Head of caudate nucleus (tissue), 42 donors: ENCODE measurements around the gene NIFK.
"Not testable (repeated sequence)": the region's sequence is repeated elsewhere in the genome, so short reads cannot be mapped to it uniquely, and the experiment has no call there.

Experiments
- DNase-seq, 42 donors: peaks; one replicate each; pipeline versions ENCODE4 v3.0.0 to v3.0.0-alpha.2; 2020 to 2021; ENCODE audit warnings: mixed read lengths in 7 of 42
- intact Hi-C: fragments of 100-400 bp; cut with DNase I; formaldehyde crosslinking; loops from one replicate; pipeline ENCODE4 v1.15.0; 2022

The NIFK gene

GRCh38 chr2:121736140-121736461 lies 574 bp downstream of the NIFK start:
- DNase-seq: peak in 3 of 42 donors; percentile 13 to 41 (median 18)
- intact Hi-C loops: loop anchor here (10.0 kb wide), 1 partner anchor 201 kb away; the partner anchor contains the start of gene RNU4ATAC

GRCh38 chr2:121735518-121736074 lies 1.1 kb downstream of the NIFK start:
- peak in 2 of 42 donors; percentile 36 to 42 for DNase-seq
- intact Hi-C loops: loop anchor here (10.0 kb wide), 1 partner anchor 201 kb away; the partner anchor contains the start of gene RNU4ATAC

GRCh38 chr2:121734544-121734943 lies 2.1 kb downstream of the NIFK start:
- peak in 1 of 42 donors; percentile 14 for DNase-seq
- intact Hi-C loops: loop anchor here (10.0 kb wide), 1 partner anchor 200 kb away; the partner anchor contains the start of gene RNU4ATAC

- no peak for DNase-seq
- intact Hi-C loops: loop anchor here (10.0 kb wide), 1 partner anchor 197 kb away; the partner anchor contains the start of gene RNU4ATAC
These were observed 5.3 kb downstream of the NIFK start for GRCh38 chr2:121731366-121731765.

- intact Hi-C loops: loop anchor here (10.0 kb wide), 1 partner anchor 63 kb away; no protein-coding TSS in a partner anchor
- no peak for DNase-seq
These were observed 8.7 kb downstream of the NIFK start for GRCh38 chr2:121727950-121728349.

GRCh38 chr2:121727332-121727731 lies 9.3 kb downstream of the NIFK start:
- intact Hi-C loops: loop anchor here (10.0 kb wide), 1 partner anchor 63 kb away; no protein-coding TSS in a partner anchor
- DNase-seq: no peak

DNA sequence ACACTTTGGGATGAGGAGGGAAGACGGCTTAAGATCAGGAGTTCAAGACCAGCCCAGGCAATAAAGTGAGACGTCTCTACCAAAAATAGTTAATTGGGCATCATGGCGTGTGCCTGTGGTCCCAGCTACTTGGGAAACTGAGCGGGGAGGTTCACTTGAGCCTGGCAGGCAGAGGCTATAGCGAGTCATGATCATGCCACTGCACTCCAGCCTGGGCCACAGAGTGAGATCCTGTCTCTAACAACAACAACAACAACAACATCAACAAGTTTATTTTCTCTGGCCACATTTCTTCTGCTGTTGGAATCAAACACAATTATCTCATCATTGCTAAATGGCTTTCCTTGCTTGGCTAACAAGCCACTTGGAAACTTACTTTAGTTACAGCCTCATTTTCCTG lies 13.4 kb downstream of the NIFK start:
- DNase-seq: no peak
- intact Hi-C loops: loop anchor here (10.0 kb wide), 1 partner anchor 59 kb away; no protein-coding TSS in a partner anchor

GRCh38 chr2:121722479-121722878 lies 14.2 kb downstream of the NIFK start:
- peak in 11 of 42 donors; percentile 18 to 60 (median 32) for DNase-seq
- intact Hi-C loops: loop anchor here (10.0 kb wide), 1 partner anchor 58 kb away; no protein-coding TSS in a partner anchor

DNA sequence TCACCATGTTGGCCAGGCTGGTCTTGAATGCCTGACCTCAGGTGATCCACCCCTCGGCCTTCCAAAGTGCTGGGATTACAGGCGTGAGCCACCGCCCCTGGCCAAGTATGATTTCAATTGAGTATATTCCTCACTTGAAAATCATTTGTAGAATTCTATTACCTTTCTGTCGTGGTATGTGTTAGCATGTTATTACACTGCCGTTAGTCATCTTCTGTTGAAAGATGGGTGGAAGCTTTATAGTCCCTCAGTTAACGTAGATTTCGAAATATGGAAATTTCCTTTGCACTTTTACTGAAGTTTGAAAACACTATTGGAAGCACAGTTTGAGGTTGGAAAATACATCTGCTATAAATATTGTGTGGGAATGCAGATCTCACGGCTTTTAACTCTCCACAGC lies 14.7 kb downstream of the NIFK start:
- DNase-seq: no peak
- intact Hi-C loops: loop anchor here (10.0 kb wide), 1 partner anchor 57 kb away; no protein-coding TSS in a partner anchor

GRCh38 chr2:121717529-121717928 lies 19.1 kb downstream of the NIFK start:
- intact Hi-C loops: loop anchor here (10.0 kb wide), 1 partner anchor 313 kb away; no protein-coding TSS in a partner anchor

GRCh38 chr2:121716126-121716525 lies 20.5 kb downstream of the NIFK start:
- intact Hi-C loops: loop anchor here (10.0 kb wide), 1 partner anchor 311 kb away; no protein-coding TSS in a partner anchor
- no peak for DNase-seq

More at GRCh38 chr2:121717529-121717928, 19.1 kb downstream of the NIFK start:
- peak in 1 of 42 donors; percentile 27 for DNase-seq

DNA sequence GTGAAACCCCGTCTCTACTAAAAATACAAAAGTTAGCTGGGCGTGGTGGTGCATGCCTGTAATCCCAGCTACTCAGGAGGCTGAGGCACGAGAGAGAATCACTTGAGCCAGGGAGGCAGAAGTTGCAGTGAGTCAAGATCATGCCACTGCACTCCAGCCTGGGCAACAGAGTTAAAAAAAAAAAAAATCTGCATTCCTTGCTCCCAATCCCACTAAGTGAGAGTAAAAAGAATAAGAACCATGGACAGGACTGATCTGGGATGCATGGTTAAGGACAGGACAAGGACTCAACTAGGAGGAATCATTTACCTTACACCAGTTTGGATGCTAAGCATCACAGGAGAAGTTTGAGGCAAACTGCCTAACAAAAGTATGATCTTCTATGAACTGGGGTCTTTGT lies 25.2 kb downstream of the NIFK start:
- intact Hi-C loops: loop anchor here (10.0 kb wide), 1 partner anchor 307 kb away; no protein-coding TSS in a partner anchor

DNA sequence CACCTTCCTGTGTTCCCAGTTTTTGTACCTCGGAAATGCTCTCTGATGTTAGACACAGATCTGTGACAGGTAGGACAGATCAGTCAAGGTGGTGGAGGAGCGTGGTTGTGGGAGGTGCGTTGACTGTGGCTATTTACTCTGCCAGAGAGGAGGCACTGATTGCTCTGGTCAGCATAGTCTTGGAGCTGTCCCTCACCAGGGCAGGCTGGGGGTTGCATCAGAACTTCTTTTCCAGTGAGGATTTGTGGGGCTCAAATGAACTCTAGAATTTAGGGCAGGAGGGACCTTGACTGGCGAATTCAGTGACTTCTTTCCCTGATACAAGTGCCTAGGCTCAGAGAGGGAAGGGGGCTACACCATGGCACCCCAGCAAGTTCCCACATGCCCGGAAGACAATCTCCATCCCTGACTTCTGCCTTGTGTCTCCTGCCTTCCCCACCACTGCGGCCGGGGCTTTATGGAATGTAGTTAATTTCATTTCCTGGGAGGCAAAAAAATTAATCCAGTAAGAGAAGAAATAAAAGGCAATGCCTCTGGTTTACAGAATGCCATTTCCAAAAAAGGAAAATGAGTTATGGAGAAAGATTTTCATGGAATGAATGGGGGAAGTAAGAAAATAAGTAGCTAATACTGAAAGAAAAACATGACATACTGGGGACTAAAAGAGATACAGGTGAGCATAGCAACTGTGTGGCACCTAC lies 26.1 kb downstream of the NIFK start:
- DNase-seq: no peak
- intact Hi-C loops: loop anchor here (10.0 kb wide), 1 partner anchor 306 kb away; no protein-coding TSS in a partner anchor

More for the DNA sequence above, 25.2 kb downstream of the NIFK start:
- DNase-seq: not testable (repeated sequence)

DNA sequence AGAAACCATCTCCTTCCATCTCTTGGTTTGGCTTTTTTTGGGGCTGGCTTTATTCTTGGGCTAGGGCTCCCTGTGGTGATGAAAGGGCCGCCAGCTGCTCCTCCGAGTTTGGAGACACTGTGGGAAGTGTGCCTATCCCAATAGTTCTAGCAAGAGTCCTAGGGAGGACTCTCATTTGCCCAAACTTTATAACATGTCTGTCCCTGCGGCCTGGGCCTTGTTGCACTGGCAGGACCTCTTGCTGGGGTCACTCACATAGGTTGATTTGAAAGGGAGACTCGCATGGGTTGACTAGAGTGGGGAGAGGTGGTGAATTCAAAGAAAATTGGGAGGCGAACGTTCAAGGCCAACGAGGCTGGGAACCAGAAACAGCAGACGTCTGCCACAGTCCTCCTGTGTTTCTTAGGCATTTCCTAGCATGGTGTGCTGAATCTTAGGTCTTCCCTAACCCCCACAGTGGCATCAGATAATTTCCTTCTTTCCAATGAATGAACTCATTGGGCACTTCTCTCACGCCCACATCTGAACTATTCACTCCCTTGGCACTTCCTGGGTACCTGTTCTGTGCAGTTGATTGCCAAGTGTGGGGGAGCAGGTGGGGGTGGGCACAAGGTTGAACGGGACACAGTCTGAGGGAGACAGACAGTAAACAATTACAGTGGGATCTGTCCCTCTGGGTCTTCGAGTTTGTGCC lies 26.8 kb downstream of the NIFK start:
- intact Hi-C loops: loop anchor here (10.0 kb wide), 1 partner anchor 305 kb away; no protein-coding TSS in a partner anchor

GRCh38 chr2:121707920-121708361 lies 28.7 kb downstream of the NIFK start:
- intact Hi-C loops: no loop called here
- no peak for DNase-seq

More for the DNA sequence above, 26.8 kb downstream of the NIFK start:
- no peak for DNase-seq

DNA sequence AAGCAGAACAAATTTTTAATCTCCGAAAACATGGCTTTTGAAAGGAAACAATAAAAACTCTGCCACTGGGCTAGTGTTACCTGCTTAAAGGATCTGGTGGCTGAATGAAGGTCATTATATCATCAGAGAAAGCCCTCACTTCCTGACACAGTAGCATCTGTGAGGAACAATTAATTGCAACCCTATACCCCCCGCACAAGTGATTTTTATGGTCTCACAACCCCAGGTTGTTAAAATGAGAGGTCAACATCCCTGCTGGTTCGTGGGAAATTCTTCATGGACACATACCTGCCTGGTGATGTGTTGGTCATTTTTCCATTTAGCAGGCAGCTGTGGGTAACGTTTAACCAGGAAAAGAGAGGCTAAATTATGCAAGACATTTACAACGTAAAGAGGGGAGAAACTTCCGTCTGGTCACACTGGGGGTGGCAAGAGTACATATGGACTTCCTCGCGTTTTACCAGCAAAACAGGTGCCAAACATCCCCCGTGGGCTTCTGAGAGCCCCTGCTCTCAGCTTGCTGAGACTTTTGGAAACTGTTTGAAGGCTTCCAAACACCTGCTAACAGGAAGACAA lies 29.2 kb downstream of the NIFK start:
- DNase-seq: no peak
- intact Hi-C loops: no loop called here

DNA sequence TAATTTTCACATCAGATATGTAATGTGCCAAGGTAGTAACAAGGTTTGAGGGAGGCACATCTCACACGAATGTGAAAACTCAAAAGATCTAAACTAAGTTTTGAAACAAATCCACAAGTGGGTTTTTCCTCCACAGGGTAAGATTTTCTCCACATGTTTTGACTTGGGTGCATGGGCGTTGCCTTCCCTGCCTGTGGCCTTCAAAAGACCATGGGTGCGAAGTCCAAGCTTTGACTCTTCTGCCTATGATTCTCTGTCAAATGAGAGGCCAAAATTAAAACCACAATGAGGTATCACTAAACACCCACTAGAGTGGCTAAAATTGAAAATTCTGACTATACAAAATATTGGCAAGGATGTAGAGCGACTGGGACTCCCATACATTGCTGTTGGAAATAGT lies 30.7 kb downstream of the NIFK start:
- DNase-seq: no peak

GRCh38 chr2:121705390-121705789 lies 31.3 kb downstream of the NIFK start:
- DNase-seq: no peak
- intact Hi-C loops: no loop called here

More for the DNA sequence above, 30.7 kb downstream of the NIFK start:
- intact Hi-C loops: no loop called here

DNA sequence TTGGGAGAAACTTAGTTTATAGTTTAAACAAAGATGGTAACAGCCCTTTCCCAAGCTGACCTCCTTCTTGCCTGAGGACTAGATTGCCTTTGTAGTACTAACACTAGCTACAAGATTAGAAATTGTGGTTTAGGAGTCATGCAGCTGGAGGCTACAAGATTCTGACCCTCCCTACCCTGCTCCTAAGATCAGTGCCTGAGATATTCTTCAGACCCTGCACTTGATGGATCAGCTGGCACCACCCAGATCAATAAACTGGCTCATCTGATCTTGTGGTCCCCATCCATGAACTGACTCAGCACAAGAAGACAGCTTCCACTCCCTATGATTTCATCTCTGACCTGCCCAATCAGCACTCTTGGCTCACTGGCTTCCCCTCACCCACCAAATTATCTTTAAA lies 34.9 kb downstream of the NIFK start:
- intact Hi-C loops, DNase-seq: not testable (repeated sequence)
